Activated naive CD4-positive, alpha-beta T cell treated with Interleukin-2 at 50 U/mL for 16 hours (primary cell): ENCODE data around the gene LASP1.
"Not testable (repeated sequence)": the region's sequence is repeated elsewhere in the genome, so short reads cannot be mapped to it uniquely, and the experiment has no call there.

Source experiments
- DNase-seq: peaks from one replicate; pipeline ENCODE4 v3.0.0-alpha.2; 2020

Gene LASP1

GRCh38 chr17:38942696-38943334 is 73.0 kb downstream of the LASP1 start:
- DNase-seq = no peak

GRCh38 chr17:38943607-38944006 is 73.7 kb downstream of the LASP1 start:
- no peak for DNase-seq

- no peak for DNase-seq
These were observed 77.3 kb downstream of the LASP1 start for GRCh38 chr17:38947189-38947588.

- DNase-seq = not testable (repeated sequence)
These were observed 83.9 kb downstream of the LASP1 start for GRCh38 chr17:38953800-38954199.

GRCh38 chr17:38958326-38958725 is 88.5 kb downstream of the LASP1 start:
- no peak for DNase-seq

GRCh38 chr17:38958756-38959155 is 88.9 kb downstream of the LASP1 start:
- DNase-seq = no peak

GRCh38 chr17:38959508-38959907 is 89.7 kb downstream of the LASP1 start:
- DNase-seq = no peak

- DNase-seq = no peak
These were observed 90.5 kb downstream of the LASP1 start for GRCh38 chr17:38960402-38960801.

GRCh38 chr17:38961413-38961812 is 91.6 kb downstream of the LASP1 start:
- DNase-seq = no peak

- DNase-seq = peak; percentile 84
These were observed 97.5 kb downstream of the LASP1 start, which contains the start of gene FBXO47 for GRCh38 chr17:38967290-38967738. Gene FBXO47 (minus strand): TSS chr17:38967403. CDS start chr17:38963025, 4,378 bp downstream.

GRCh38 chr17:38969281-38969680 is 99.4 kb downstream of the LASP1 start:
- no peak for DNase-seq

GRCh38 chr17:38970128-38970527 is 100.3 kb downstream of the LASP1 start:
- no peak for DNase-seq

GRCh38 chr17:38970804-38971203 is 100.9 kb downstream of the LASP1 start:
- no peak for DNase-seq
